ENCODE measurements around the gene OR2K2.
"Not testable (repeated sequence)": the region's sequence is repeated elsewhere in the genome, so short reads cannot be mapped to it uniquely, and the experiment has no call there.

Gene OR2K2

GRCh38 chr9:111298111-111298510 is 31.9 kb downstream of the OR2K2 start:
- DNase-seq (ENCODE audit: low read depth in 2 of 2) = no peak

- no peak for DNase-seq (ENCODE audit: low read depth in 2 of 2)
Observed at GRCh38 chr9:111297066-111297824, 32.8 kb downstream of the OR2K2 start.

- DNase-seq (ENCODE audit: low read depth in 2 of 2) = no peak
Observed at GRCh38 chr9:111294691-111295451, 35.2 kb downstream of the OR2K2 start.

- DNase-seq (ENCODE audit: low read depth in 2 of 2) = no peak
Observed at GRCh38 chr9:111287127-111287526, 42.9 kb downstream of the OR2K2 start.

GRCh38 chr9:111284703-111285102 is 45.3 kb downstream of the OR2K2 start:
- no peak for DNase-seq (ENCODE audit: low read depth in 2 of 2)

GRCh38 chr9:111282845-111283244 is 47.2 kb downstream of the OR2K2 start:
- no peak for DNase-seq (ENCODE audit: low read depth in 2 of 2)

GRCh38 chr9:111280795-111281194 is 49.2 kb downstream of the OR2K2 start:
- not testable (repeated sequence) for DNase-seq (ENCODE audit: low read depth in 2 of 2)

Data from stimulated activated CD4-positive, alpha-beta T cell treated with anti-CD3 and anti-CD28 coated beads, Interleukin-12 subunit alpha, Interleukin-12 subunit beta, amount 100 ng/mL, for 24 hours (primary cell).